Adipose tissue (tissue), 3 donors: Measurements from ENCODE around the gene CELA3B. TPM values are rescaled to one million over a fixed set of nuclear protein-coding genes. Genes with fewer than 3 reads are reported as not detected.
"Not testable (repeated sequence)": the region's sequence is repeated elsewhere in the genome, so short reads cannot be mapped to it uniquely, and the experiment has no call there.

Source experiments
- H3K27ac ChIP-seq: one replicate; pipeline ENCODE4 v1.5.1; 2013; ENCODE audit warnings: low read depth, low read length
- WGBS, 3 donors: extraction: QIAGEN DNeasy Blood & Tissue Kit; methylation state at CpG; one replicate each; pipeline ENCODE4 v1.1.7; 2013; 5-methylcytosine and 5-hydroxymethylcytosine counted together
- polyA plus RNA-seq, 3 donors: library from polyadenylated mRNA; stranded (reverse); fragments of 200-250 nt; gene quantifications; one replicate each; pipeline ENCODE4 v1.2.3, GENCODE V29; 2013
- donor health status: healthy with polysubstance abuse.
- donor health status: Bipolar disorder and iron deficiency.
- donor health status: healthy.

CELA3B gene
- polyA plus RNA-seq, 3 donors = 1.2 to 11,522 (median 8.1) TPM

DNA sequence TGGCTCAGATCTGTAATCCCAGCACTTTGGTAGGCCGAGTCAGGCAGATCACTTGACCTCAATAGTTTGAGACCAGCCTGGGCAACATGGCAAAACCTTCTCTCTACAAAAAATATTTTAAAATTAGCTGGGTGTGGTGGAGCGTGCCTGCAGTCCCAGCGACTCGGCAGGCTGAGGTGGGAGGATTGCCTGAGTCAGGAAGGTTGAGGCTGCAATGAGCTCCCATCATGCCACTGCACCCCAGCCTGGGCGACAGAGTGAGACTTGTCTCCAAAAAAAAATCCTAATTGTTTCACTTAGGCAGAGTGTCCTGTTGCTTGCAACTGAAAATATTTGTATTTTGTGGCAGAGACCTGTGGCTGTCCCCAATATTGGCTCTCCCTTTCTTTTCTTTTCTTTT lies 7.8 kb upstream of the CELA3B start:
- WGBS, 3 donors = 76 to 89% (median 86%) methylated on average over 5 of the region's 5 CpGs
- not testable (repeated sequence) for H3K27ac ChIP-seq

DNA sequence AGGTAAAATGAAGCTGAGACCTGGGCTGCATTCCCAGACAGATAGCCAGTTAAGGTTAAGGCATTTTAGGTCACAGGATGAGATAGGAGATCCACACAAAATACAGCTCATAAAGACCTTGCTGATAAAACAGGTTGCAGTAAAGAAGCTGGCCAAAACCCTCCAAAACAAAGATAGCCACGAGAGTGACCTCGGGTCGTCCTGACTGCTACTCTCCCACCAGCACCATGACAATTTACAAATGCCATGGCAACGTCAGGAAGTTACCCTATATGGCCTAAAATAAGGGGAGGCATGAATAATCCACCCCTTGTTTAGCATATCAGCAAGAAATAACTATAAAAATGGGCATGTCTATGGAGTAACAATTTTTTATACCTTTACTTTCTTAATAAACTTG lies 6.3 kb upstream of the CELA3B start:
- WGBS, 3 donors = 33 to 72% (median 67%) methylated on average over 4 of the region's 4 CpGs
- not testable (repeated sequence) for H3K27ac ChIP-seq

DNA sequence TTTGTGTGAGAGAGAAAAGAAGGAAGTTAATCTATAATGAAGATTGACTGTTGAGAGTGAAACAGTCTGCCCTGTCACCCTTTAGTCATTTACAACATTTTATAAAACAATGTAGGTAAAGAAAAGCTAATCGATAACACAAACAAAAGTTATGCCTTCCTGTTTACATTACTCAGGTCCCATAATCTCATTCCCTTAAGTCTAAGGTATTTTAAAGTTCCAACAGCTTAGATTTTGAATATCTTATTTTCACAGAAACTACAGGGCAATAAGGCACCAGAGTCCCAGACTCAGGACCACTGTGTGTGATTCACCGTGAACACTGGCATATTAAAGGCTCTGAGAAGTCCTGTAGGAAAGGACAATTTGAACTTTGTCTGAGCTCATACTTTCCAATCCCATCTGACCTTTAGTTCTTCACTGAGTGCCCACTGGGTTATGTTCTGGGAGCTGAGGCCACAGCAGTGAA lies 3.8 kb upstream of the CELA3B start:
- WGBS, 3 donors = 15 to 57% (median 39%) methylated on average over 2 of the region's 2 CpGs
- not testable (repeated sequence) for H3K27ac ChIP-seq

DNA sequence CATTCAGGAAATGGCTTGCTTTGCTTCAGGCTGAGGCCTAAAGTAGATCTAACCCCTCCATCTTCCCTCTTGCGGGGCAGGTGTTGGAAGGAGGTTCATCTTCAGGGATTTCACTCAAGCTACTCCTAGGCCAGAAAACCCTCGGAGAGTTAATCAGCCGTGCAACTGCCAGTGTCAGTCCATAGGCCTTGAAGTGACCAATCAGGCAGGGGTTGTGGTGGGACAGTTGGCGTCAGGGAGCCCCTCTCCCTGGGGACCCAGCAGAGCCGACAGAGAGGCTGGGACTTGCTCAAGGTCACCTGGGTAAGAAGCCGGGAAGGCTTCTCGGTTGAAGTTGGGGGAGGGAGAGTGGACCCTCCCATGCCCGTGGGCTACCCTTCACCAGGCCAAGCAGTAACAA lies 2.9 kb upstream of the CELA3B start:
- H3K27ac ChIP-seq = not testable (repeated sequence)
- 37 to 85% (median 83%) methylated on average over 6 to 8 of the region's 8 CpGs for WGBS, 3 donors

GRCh38 chr1:21974699-21975098 lies 2.1 kb upstream of the CELA3B start:
- WGBS, 3 donors = 25 to 78% (median 74%) methylated on average over 5 to 6 of the region's 6 CpGs
- not testable (repeated sequence) for H3K27ac ChIP-seq

- 58 to 94% (median 93%) methylated on average over 8 to 9 of the region's 9 CpGs for WGBS, 3 donors
- not testable (repeated sequence) for H3K27ac ChIP-seq
These were observed 1.5 kb upstream of the CELA3B start for GRCh38 chr1:21975296-21975695.

GRCh38 chr1:21978209-21978608 lies 1.4 kb downstream of the CELA3B start:
- not testable (repeated sequence) for H3K27ac ChIP-seq
- WGBS, 3 donors = 47 to 92% (median 91%) methylated on average over 9 to 11 of the region's 11 CpGs

GRCh38 chr1:21980515-21981220 lies 3.8 kb downstream of the CELA3B start:
- H3K27ac ChIP-seq = not testable (repeated sequence)
- 35 to 80% (median 72%) methylated on average over 15 to 19 of the region's 21 CpGs for WGBS, 3 donors

GRCh38 chr1:21981253-21981652 lies 4.4 kb downstream of the CELA3B start:
- 41 to 69% (median 62%) methylated on average over 2 to 4 of the region's 4 CpGs for WGBS, 3 donors
- not testable (repeated sequence) for H3K27ac ChIP-seq

GRCh38 chr1:21982122-21982521 lies 5.3 kb downstream of the CELA3B start:
- H3K27ac ChIP-seq = not testable (repeated sequence)
- WGBS, 3 donors = 37 to 87% (median 79%) methylated on average over 6 of the region's 6 CpGs

- H3K27ac ChIP-seq = not testable (repeated sequence)
- WGBS, 3 donors = 28 to 76% (median 64%) methylated on average over 2 to 8 of the region's 15 CpGs
These were observed 6.7 kb downstream of the CELA3B start for GRCh38 chr1:21983539-21983938.

DNA sequence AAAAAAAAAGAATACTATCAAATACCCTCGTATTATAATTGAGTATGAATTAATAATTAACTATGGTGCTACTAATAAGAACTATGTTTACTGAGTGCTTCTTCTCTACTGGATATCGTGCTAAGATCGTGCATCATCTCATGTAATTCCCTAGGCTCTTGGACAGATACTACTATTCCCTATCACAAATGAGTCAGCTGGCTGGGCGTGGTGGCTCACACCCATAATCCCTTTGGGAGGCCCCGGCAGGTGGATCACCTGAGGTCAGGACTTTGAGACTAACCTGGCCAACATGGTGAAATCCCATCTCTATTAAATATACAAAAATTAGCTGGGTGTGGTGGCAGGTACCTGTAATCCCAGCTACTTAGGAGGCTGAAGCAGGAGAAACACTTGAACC lies 9.1 kb downstream of the CELA3B start:
- WGBS, 3 donors = 0 to 77% (median 60%) methylated on average over 1 to 5 of the region's 5 CpGs
- H3K27ac ChIP-seq = not testable (repeated sequence)

DNA sequence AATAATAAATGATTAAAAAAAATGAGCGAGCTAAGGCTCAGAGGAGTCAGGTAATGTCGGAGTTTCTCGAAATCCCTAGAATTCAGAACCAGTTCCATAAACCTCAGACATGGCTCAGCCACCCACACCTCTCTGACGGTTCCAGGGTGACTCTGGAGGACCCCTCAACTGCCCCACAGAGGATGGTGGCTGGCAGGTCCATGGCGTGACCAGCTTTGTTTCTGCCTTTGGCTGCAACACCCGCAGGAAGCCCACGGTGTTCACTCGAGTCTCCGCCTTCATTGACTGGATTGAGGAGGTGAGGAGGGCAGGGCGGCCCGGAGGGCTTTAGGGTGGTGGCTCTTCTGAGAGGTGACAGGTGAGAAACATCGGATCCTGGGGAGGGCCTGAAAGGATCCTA lies 9.6 kb downstream of the CELA3B start:
- 63 to 88% (median 81%) methylated on average over 9 to 10 of the region's 12 CpGs for WGBS, 3 donors
- H3K27ac ChIP-seq = not testable (repeated sequence)

GRCh38 chr1:21989672-21990393 lies 13.0 kb downstream of the CELA3B start:
- WGBS, 3 donors = 49 to 75% (median 75%) methylated on average over 2 of the region's 5 CpGs
- not testable (repeated sequence) for H3K27ac ChIP-seq

DNA sequence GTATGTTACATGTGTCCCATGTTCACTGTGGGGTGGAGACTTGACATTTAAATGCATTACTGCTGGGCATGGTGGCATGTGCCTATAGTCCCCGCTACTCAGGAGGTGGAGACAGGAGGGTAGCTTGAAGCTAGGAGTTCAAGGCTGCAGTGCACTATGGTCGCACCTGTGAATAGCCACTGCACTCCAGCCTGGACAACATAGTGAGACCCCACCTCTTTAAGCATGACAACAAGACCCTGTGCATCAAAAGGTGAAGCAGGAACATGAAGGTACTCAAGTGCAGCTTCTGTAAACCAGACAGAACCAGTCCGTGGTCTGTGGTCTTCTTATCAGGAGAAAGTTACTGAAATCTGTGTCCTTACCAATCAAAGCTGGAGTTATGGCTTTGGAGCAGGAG lies 15.4 kb downstream of the CELA3B start:
- H3K27ac ChIP-seq = not testable (repeated sequence)
- WGBS, 3 donors = 40 to 82% (median 77%) methylated on average over 2 to 3 of the region's 3 CpGs

DNA sequence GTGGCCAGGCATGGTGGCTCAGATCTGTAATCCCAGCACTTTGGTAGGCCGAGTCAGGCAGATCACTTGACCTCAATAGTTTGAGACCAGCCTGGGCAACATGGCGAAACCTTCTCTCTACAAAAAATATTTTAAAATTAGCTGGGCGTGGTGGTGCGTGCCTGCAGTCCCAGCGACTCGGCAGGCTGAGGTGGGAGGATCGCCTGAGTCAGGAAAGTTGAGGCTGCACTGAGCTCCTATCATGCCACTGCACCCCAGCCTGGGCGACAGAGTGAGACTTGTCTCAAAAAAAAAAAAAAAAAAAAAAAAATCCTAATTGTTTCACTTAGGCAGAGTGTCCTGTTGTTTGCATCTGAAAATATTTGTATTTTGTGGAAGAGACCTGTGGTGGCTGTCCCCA lies 17.9 kb downstream of the CELA3B start:
- WGBS, 3 donors = 53 to 96% (median 88%) methylated on average over 8 of the region's 8 CpGs
- not testable (repeated sequence) for H3K27ac ChIP-seq

- H3K27ac ChIP-seq = not testable (repeated sequence)
- 66 to 84% (median 80%) methylated on average over 3 of the region's 3 CpGs for WGBS, 3 donors
These were observed 19.8 kb downstream of the CELA3B start for GRCh38 chr1:21996663-21996970.

DNA sequence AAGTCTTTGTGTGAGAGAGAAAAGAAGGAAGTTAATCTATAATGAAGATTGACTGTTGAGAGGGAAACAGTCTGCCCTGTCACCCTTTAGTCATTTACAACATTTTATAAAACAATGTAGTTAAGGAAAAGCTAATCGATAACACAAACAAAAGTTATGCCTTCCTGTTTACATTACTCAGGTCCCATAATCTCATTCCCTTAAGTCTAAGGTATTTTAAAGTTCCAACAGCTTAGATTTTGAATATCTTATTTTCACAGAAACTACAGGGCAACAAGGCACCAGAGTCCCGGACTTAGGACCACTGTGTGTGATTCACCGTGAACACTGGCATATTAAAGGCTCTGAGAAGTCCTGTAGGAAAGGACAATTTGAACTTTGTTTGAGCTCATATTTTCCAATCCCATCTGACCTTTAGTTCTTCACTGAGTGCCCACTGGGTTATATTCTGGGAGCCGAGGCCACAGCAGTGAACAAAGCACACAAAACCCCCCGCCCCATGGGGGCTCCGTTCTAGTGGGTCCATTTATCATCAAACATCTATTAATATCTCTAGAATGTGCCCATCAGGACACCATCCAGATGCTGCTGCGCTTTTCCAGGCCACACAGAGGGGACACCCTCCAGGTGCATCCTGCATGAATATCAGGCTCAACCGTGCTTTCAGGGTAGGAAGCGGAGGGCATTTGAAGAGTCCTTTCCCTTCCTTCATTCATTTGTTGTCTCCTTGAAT lies 21.2 kb downstream of the CELA3B start:
- H3K27ac ChIP-seq = not testable (repeated sequence)
- WGBS, 3 donors = 13 to 64% (median 57%) methylated on average over 8 to 9 of the region's 9 CpGs

DNA sequence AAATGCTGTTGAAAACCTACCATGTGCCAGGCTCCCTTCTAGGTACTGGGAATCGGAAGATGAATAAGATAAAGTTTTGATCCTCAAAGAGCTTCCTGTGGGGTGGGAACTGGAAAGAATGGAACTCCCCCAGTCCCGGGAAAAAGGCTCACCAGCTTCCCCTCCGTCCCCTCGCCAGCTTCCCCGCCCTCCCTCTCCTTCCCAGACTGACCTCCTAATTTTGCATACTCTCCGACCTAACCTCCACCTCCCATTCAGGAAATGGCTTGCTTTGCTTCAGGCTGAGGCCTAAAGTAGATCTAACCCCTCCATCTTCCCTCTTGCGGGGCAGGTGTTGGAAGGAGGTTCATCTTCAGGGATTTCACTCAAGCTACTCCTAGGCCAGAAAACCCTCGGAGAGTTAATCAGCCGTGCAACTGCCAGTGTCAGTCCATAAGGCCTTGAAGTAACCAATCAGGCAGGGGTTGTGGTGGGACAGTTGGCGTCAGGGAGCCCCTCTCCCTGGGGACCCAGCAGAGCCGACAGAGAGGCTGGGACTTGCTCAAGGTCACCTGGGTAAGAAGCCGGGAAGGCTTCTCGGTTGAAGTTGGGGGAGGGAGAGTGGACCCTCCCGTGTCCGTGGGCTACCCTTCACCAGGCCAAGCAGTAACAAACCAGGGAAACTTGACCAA lies 21.9 kb downstream of the CELA3B start:
- 25 to 80% (median 74%) methylated on average over 12 to 14 of the region's 15 CpGs for WGBS, 3 donors
- not testable (repeated sequence) for H3K27ac ChIP-seq
